Subcutaneous adipose tissue (tissue), 4 donors: ENCODE results near the gene SPPL2B. TPM values are rescaled to one million over a fixed set of nuclear protein-coding genes. Genes with fewer than 3 reads are reported as not detected.

Experiments used
- total RNA-seq, 4 donors: library from RNA; depleted of rRNA; stranded (reverse); fragments of >200 nt; gene quantifications; one replicate each; pipeline ENCODE4 v1.1.0, GENCODE V29; 2016
- TF ChIP-seq, protein P1 (sequence below): fragments of 450-650 bp; IDR thresholded peaks from one replicate; pipeline ENCODE4 v1.5.1; 2016; ENCODE audit warnings: low read depth, mild to moderate bottlenecking, control low read depth, antibody characterized with exemption, moderate library complexity

The SPPL2B gene
- total RNA-seq, 4 donors from 2014 or later = 8.7 to 50.3 (median 12.5) TPM

- TF ChIP-seq, protein P1, sequence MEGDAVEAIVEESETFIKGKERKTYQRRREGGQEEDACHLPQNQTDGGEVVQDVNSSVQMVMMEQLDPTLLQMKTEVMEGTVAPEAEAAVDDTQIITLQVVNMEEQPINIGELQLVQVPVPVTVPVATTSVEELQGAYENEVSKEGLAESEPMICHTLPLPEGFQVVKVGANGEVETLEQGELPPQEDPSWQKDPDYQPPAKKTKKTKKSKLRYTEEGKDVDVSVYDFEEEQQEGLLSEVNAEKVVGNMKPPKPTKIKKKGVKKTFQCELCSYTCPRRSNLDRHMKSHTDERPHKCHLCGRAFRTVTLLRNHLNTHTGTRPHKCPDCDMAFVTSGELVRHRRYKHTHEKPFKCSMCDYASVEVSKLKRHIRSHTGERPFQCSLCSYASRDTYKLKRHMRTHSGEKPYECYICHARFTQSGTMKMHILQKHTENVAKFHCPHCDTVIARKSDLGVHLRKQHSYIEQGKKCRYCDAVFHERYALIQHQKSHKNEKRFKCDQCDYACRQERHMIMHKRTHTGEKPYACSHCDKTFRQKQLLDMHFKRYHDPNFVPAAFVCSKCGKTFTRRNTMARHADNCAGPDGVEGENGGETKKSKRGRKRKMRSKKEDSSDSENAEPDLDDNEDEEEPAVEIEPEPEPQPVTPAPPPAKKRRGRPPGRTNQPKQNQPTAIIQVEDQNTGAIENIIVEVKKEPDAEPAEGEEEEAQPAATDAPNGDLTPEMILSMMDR = no peak
These were observed 33.0 kb downstream of the SPPL2B start for GRCh38 chr19:2361246-2362045.

DNA sequence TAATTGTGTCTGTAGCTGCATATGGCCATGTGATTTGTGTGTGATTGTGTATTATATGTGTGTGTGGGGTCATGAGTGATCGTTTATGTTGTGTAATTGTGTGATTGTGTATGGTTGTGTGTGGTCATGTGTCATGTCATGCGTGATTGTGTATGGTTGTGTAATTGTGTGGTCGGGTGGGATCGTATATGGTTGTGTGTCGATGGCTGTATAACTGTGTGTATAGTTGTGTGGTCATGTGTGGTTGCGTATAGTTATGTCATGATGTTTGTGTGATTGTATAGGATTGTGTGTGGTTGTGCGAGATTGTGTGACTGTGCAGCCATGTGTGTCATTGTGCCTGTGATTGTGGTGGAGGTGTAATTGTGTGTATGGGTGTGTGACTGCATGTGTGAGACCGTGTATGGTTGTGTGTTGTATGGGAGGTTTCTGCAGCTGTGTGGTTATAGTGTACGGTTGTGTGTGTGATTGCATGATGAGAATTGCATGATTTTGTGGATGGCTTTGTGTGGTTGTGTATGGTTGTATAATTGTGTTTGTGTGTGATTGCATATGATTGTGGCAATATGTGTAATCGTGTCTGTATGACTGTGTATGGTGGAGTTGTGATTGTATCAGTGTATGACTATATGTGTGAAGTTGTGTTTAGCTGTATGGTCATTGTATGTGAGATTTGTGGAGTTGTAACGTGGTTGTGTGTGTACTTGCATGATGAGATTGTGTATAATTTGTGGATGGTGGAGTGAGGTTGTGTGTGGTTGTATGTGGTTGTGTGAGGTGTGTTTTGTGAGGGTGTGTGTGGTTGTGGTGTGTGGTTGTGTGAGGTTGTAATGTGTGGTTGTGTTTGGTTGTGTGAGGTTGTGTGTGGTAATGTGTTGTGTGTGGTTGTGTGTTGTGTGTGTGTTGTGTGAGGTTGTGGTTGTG, 33.8 kb downstream of the SPPL2B start:
- TF ChIP-seq, protein P1 = no peak

DNA sequence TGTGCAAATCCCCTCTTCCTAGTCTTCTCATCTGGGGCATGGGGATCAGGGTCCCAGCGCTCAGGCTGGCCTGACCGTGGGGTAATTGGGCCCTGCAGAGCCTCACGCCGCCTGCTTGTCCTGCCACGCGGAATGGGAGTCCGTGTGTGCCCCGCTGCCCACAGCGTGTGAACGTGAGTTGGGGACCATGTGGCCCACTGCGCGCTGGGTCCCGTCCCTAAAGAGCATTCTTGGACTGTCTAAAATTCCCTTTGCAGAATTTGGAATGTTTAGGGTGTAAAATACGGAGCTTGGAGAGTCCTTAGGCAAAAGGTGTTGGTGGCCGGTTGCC, 34.5 kb downstream of the SPPL2B start:
- TF ChIP-seq, protein P1 = no peak

GRCh38 chr19:2363419-2363818, 34.9 kb downstream of the SPPL2B start:
- TF ChIP-seq, protein P1 = no peak

- TF ChIP-seq, protein P1 = no peak
These were observed 36.9 kb downstream of the SPPL2B start for GRCh38 chr19:2365201-2365970.

DNA sequence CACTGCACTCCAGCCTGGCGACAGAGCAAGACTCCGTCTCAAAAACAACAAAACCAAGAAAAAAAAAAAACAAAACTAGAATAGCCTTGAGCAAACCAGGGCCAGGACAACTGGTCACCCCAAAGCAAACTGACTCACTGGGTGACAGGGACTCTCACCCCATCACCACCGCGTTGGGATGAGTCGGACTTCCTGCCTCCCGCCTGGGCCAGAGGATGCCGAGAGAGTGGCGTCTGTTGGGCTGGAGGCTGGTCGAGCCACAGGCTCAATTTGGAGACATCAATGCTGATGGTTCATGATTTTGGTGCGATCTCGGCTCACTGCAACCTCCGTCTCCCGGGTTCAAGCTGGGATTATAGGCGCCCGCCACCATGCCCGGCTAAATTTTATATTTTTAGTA, 43.2 kb downstream of the SPPL2B start:
- TF ChIP-seq, protein P1 = no peak
